T47D (cell line): ENCODE data around the gene ETFDH.
"Not testable (repeated sequence)": the region's sequence is repeated elsewhere in the genome, so short reads cannot be mapped to it uniquely, and the experiment has no call there.

Experiments used
- DNase-seq, 2 experiments: peaks; one replicate each; pipeline versions ENCODE4 v3.0.0 to v3.0.0-alpha.2; 2011 to 2012; ENCODE audit warnings: low read depth in 1 of 2, low spot score in 1 of 2
- JUND ChIP-seq: IDR thresholded peaks from 2 replicates; pipeline ENCODE4 v1.6.1; 2012; ENCODE audit warnings: low read depth
- in situ Hi-C: cut with HindIII; loops from 2 replicates; pipeline ENCODE4 v1.10.0; 2016; ENCODE audit warnings: low sequenced_read_pairs, low pct_unique_long_range_greater_than_20kb

The ETFDH gene

DNA sequence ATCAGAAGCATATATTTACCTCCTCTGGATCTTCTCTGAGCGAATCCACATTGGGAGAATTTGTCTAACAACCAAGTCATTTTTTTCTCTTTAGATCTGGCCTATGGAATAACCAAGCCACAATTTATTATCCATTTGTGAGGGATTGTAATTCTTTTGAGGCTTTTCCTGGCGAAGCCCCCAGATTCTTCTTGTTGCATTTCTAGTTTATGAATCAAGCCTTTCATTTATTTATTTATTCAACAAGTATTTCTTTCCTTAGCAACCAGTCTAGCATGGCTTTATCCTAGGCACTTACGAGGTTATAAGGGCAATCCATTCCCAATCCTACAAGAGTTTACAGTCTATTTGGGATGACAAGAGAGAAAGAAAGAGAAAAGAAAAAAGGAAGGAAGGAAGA is 78.3 kb downstream of the ETFDH start:
- no peak for TF ChIP-seq JUND
- no peak for DNase-seq
- in situ Hi-C loops = no loop called here

GRCh38 chr4:158754385-158755180 is 82.5 kb downstream of the ETFDH start:
- no peak for TF ChIP-seq JUND
- in situ Hi-C loops = no loop called here
- DNase-seq = no peak

GRCh38 chr4:158755819-158756218 is 83.7 kb downstream of the ETFDH start:
- DNase-seq, in situ Hi-C loops: not testable (repeated sequence)

GRCh38 chr4:158756588-158756987 is 84.5 kb downstream of the ETFDH start:
- in situ Hi-C loops = no loop called here
- no peak for DNase-seq
- TF ChIP-seq JUND = no peak

DNA sequence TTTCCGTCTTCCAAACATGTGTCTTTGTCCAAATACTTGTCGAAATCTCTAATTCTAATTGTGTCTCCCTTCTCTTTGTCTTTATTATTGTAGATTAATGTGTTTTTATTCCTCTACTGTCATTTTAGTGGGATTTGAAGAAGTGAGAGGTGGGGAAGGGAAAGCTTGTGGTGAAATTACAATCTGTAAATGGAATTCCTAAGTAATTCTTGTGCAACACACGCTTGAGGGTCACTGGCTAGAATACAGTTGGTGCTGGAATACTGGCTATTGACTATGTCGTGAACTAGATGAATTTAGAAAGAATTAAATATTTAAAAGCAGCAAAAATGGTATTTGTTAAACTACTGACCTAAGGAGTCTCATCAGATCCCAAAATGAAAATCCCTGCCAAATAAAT is 86.0 kb downstream of the ETFDH start:
- in situ Hi-C loops = no loop called here
- no peak for TF ChIP-seq JUND
- no peak for DNase-seq

DNA sequence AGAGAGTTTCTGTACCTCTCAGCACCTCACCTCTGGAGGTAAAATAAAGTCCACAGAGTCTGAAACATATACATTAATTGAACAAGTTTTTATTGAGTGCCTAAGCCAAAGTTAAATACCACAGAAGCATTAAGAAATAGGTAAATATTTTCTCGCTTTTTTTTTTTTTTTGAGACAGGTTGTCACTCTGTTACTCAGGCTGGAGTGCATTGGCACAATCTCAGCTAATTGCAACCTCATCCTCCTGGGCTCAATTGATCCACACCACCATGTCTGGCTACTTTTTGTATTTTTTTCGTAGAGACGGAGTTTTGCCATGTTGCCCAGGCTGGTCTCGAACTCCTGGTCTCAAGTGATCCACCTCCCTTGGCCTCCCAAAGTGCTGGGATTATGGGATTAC is 86.6 kb downstream of the ETFDH start:
- TF ChIP-seq JUND = no peak
- DNase-seq = no peak
- in situ Hi-C loops = no loop called here
